GM12878 (cell line): ENCODE results near the gene TTLL3. TPM values are rescaled to one million over a fixed set of nuclear protein-coding genes. Genes with fewer than 3 reads are reported as not detected.

Experiments
- ATAC-seq: fragments of 200-7000 bp; cut with Tn5 transposase; 3 replicates; pipeline ENCODE4 v1.9.1; 2020; ENCODE audit warnings: mild to moderate bottlenecking, moderate library complexity
- BruUV-seq: library from RNA; stranded (reverse); fragments of 400-500 nt; replicated peaks from 2 replicates; lab custom pipeline; 2021; lab: Mats Ljungman, UMichigan
- CTCF ChIA-PET: fragments of 300-600 bp; sonication (Branson Sonifier 250); formaldehyde crosslinking; extraction: SDS; loops from one replicate; lab custom pipeline; 2021; ENCODE audit warnings: inconsistent platforms; lab: Yijun Ruan, JAX
- POLR2A ChIA-PET: fragments of 350-600 bp; formaldehyde crosslinking; extraction: SDS; loops from one replicate; lab custom pipeline; 2021; ENCODE audit warnings: inconsistent platforms; lab: Charles Lee
- RAD21 ChIA-PET: fragments of 300-600 bp; sonication (Branson Sonifier 250); formaldehyde crosslinking; loops from one replicate; lab custom pipeline; 2023; ENCODE audit warnings: antibody characterized with exemption; ENCODE audit not compliant: unreplicated experiment; lab: Charles Lee
- SMC1A ChIA-PET: fragments of 300-600 bp; sonication (Branson Sonifier 250); formaldehyde crosslinking; loops from one replicate; lab custom pipeline; 2023; ENCODE audit not compliant: unreplicated experiment, uncharacterized antibody; lab: Charles Lee
- DNase-seq: peaks from one replicate; pipeline ENCODE4 v3.0.0-alpha.2; 2011; ENCODE audit warnings: low read depth, low spot score
- FAIRE-seq: peaks from 3 replicates; lab custom pipeline; 2011; peaks lifted over from hg19 to GRCh38; lab: Jason Lieb, UNC
- H2AFZ ChIP-seq: 2 replicates; pipeline ENCODE4 v1.6.0; 2011; ENCODE audit warnings: low read depth, low read length, control low read depth; ENCODE audit not compliant: control insufficient read depth
- H3K27ac ChIP-seq: 2 replicates; pipeline ENCODE4 v1.5.1; 2011; ENCODE audit warnings: control low read depth; ENCODE audit not compliant: control insufficient read depth, insufficient read depth
- H3K27me3 ChIP-seq, 2 experiments: replicated peaks in 1 of 2; 2 replicates each; pipeline versions ENCODE4 v1.6.0 to v1.6.1; 2011; ENCODE audit warnings: low read length in 1 of 2; ENCODE audit not compliant: control insufficient read depth in 2 of 2, insufficient read depth in 2 of 2
- H3K36me3 ChIP-seq, 2 experiments: 2 replicates each; pipeline ENCODE4 v1.5.1; 2011; ENCODE audit warnings: low read length in 1 of 2; ENCODE audit not compliant: control insufficient read depth in 2 of 2, insufficient read depth in 2 of 2
- H3K4me1 ChIP-seq: 2 replicates; pipeline ENCODE4 v1.6.1; 2011; ENCODE audit warnings: mild to moderate bottlenecking, low read length, moderate library complexity, mixed read lengths; ENCODE audit not compliant: control insufficient read depth, insufficient read depth
- H3K4me2 ChIP-seq: 2 replicates; pipeline ENCODE4 v1.6.0; 2011; ENCODE audit warnings: control low read depth; ENCODE audit not compliant: control insufficient read depth, insufficient read depth
- H3K4me3 ChIP-seq: fragments of 200-600 bp; sonication (generic); 2 replicates; pipeline ENCODE4 v1.5.1; 2016
- H3K79me2 ChIP-seq: 2 replicates; pipeline ENCODE4 v1.6.0; 2011; ENCODE audit warnings: low read length; ENCODE audit not compliant: control insufficient read depth, insufficient read depth
- H3K9ac ChIP-seq: 2 replicates; pipeline ENCODE4 v1.8.0; 2011; ENCODE audit warnings: low read length, control low read depth, mixed read lengths; ENCODE audit not compliant: control insufficient read depth, insufficient read depth
- H3K9me3 ChIP-seq: replicated peaks from 3 replicates; pipeline ENCODE4 v1.5.1; 2011; ENCODE audit warnings: mild to moderate bottlenecking, low read length; ENCODE audit not compliant: control insufficient read depth, insufficient read depth
- H4K20me1 ChIP-seq: 2 replicates; pipeline ENCODE4 v1.6.0; 2011; ENCODE audit not compliant: control insufficient read depth, insufficient read depth
- BCL3 ChIP-seq: IDR thresholded peaks from 2 replicates; pipeline ENCODE4 v1.6.1; 2011; ENCODE audit warnings: borderline replicate concordance, low read depth, mild to moderate bottlenecking, moderate library complexity, low read length; ENCODE audit not compliant: insufficient read depth, poor library complexity, severe bottlenecking
- BCLAF1 ChIP-seq: fragments of 450-650 bp; IDR thresholded peaks from 2 replicates; pipeline ENCODE4 v1.6.1; 2017; ENCODE audit warnings: antibody characterized with exemption, mild to moderate bottlenecking, moderate library complexity
- CBX3 ChIP-seq: fragments of 200-600 bp; sonication (generic); IDR thresholded peaks from 2 replicates; pipeline ENCODE4 v1.6.1; 2016; ENCODE audit warnings: low read depth, borderline replicate concordance
- CHD2 ChIP-seq: IDR thresholded peaks from 2 replicates; pipeline ENCODE4 v1.6.1; 2011; ENCODE audit warnings: low read depth, low read length, improper control_type of control experiment, borderline replicate concordance
- CREM ChIP-seq: IDR thresholded peaks from 2 replicates; pipeline ENCODE4 v1.6.1; 2014; ENCODE audit warnings: antibody characterized with exemption, low read depth
- EZH2 ChIP-seq: IDR thresholded peaks from 2 replicates; pipeline ENCODE4 v1.6.1; 2012; ENCODE audit warnings: low read depth, mild to moderate bottlenecking, control low read depth, inconsistent platforms, low read length, borderline replicate concordance; ENCODE audit not compliant: control insufficient read depth
- HDAC2 ChIP-seq: fragments of 200-600 bp; sonication (generic); IDR thresholded peaks from 2 replicates; pipeline ENCODE4 v1.6.1; 2017
- HDGF ChIP-seq: fragments of 450-650 bp; IDR thresholded peaks from 2 replicates; pipeline ENCODE4 v1.6.1; 2016; ENCODE audit warnings: antibody characterized with exemption
- LARP7 ChIP-seq: fragments of 450-650 bp; IDR thresholded peaks from 2 replicates; pipeline ENCODE4 v1.6.1; 2017; ENCODE audit warnings: mild to moderate bottlenecking
- MEF2B ChIP-seq: fragments of 450-650 bp; IDR thresholded peaks from 2 replicates; pipeline ENCODE4 v1.6.1; 2018; ENCODE audit warnings: mild to moderate bottlenecking, moderate library complexity; ENCODE audit not compliant: partially characterized antibody, poor library complexity, severe bottlenecking
- MTA2 ChIP-seq: fragments of 450-650 bp; IDR thresholded peaks from 2 replicates; pipeline ENCODE4 v1.6.1; 2016; ENCODE audit warnings: low read depth, mild to moderate bottlenecking, moderate library complexity
- NBN ChIP-seq: fragments of 450-650 bp; IDR thresholded peaks from 2 replicates; pipeline ENCODE4 v1.6.1; 2016
- NRF1 ChIP-seq: conservative IDR thresholded peaks from 2 replicates; pipeline ENCODE4 v1.6.1; 2011; ENCODE audit warnings: mild to moderate bottlenecking, low read depth, low read length, improper control_type of control experiment
- POLR2A ChIP-seq: IDR thresholded peaks from 2 replicates; pipeline ENCODE4 v1.6.1; 2011; ENCODE audit warnings: low read depth, mild to moderate bottlenecking, low read length
- SMAD1 ChIP-seq: fragments of 450-650 bp; IDR thresholded peaks from 2 replicates; pipeline ENCODE4 v1.6.1; 2018; ENCODE audit warnings: mild to moderate bottlenecking, low read depth; ENCODE audit not compliant: partially characterized antibody
- SREBF1 ChIP-seq: IDR thresholded peaks from 2 replicates; pipeline ENCODE4 v1.6.1; 2012; ENCODE audit warnings: mild to moderate bottlenecking, low read length
- SUPT20H ChIP-seq: IDR thresholded peaks from 2 replicates; pipeline ENCODE4 v1.6.1; 2011; ENCODE audit warnings: low read depth, mild to moderate bottlenecking, low read length, moderate library complexity, borderline replicate concordance; ENCODE audit not compliant: control insufficient read depth
- SUZ12 ChIP-seq: fragments of 200-600 bp; sonication (generic); IDR thresholded peaks from one replicate; pipeline ENCODE4 v1.6.1; 2018; ENCODE audit warnings: antibody characterized with exemption, mild to moderate bottlenecking; ENCODE audit not compliant: unreplicated experiment
- ZNF207 ChIP-seq: fragments of 450-650 bp; IDR thresholded peaks from 2 replicates; pipeline ENCODE4 v1.6.1; 2014; ENCODE audit warnings: antibody characterized with exemption, mild to moderate bottlenecking, borderline replicate concordance
- WGBS: methylation state at CpG from one replicate; pipeline ENCODE4 v1.1.6; 2016; ENCODE audit warnings: low lambda C conversion rate; ENCODE audit not compliant: insufficient replicate concordance, insufficient coverage; ENCODE audit errors: missing lambda C conversion rate; 5-methylcytosine and 5-hydroxymethylcytosine counted together
- in situ Hi-C: fragments of 300-500 bp; cut with MboI; formaldehyde crosslinking; loops from 9 replicates; pipeline ENCODE4 v1.14.3; 2018; ENCODE audit warnings: mixed read lengths
- intact Hi-C: fragments of 100-400 bp; cut with micrococcal nuclease; formaldehyde crosslinking; loops from one replicate; pipeline ENCODE4 v1.14.2; 2022; ENCODE audit not compliant: unreplicated experiment
- polyA plus RNA-seq, 11 experiments: library from polyadenylated mRNA; depleted of rRNA in 4 of 11; unstranded in 6 of 11; stranded (reverse) in 5 of 11; fragments of >200 nt; fragmentation: Nextera tagmentation in 4 of 11; fragmentation: Illumina TruSeq in 1 of 11; extraction: Ambion mirVana in 4 of 11; extraction: Trizol in 1 of 11; gene quantifications; 1 replicate in 1 of 11; 2 replicates in 10 of 11; pipeline versions ENCODE4 v1.2.1 to v1.2.3, GENCODE V29; 2011 to 2016; ENCODE audit warnings: inconsistent platforms in 2 of 11, missing spikeins in 2 of 11, low read depth in 1 of 11
- total RNA-seq, 4 experiments: library from RNA; depleted of rRNA in 3 of 4; stranded (reverse); fragments of >200 nt in 3 of 4; fragmentation: Illumina TruSeq in 1 of 4; extraction: Trizol in 1 of 4; gene quantifications; 2 replicates each; pipeline versions ENCODE4 v1.2.1 to v1.2.3, GENCODE V29; 2013 to 2021

The TTLL3 gene
- total and polyA plus RNA-seq, 10 of the 15 experiments (the other 5 are each of a cell fraction or from before 2014, with no cell fraction given) = 4.2 to 51.3 (median 18.9) TPM

GRCh38 chr3:9846931-9847488, 36.9 kb downstream of the TTLL3 start:
- no peak overlapping the region for H3K27ac ChIP-seq
- ATAC-seq (no peak), DNase-seq (no peak), FAIRE-seq (no peak)
- no peak overlapping the region for H3K4me3 ChIP-seq
- H3K36me3 ChIP-seq = no peaks in the 10 kb centered on the region
- ChIA-PET RAD21 (interaction anchor here (1.4 to 1.6 kb wide), 2 partner anchors 86 to 475 kb away, joined by 5 to 6 read pairs; partner anchors contain the start of gene CRELD1), POLR2A (interaction anchor here (0.6 kb wide), 1 partner anchor 345 kb away, joined by 3 read pairs; no protein-coding TSS in a partner anchor), SMC1A (interaction anchor here (1.2 kb wide), 1 partner anchor 84 kb away, joined by 3 read pairs; no protein-coding TSS in a partner anchor), CTCF (interaction anchor here (1.5 to 4.2 kb wide), 2 partner anchors 33 to 85 kb away, joined by 4 to 24 read pairs; partner anchors contain the start of genes CIDEC and CRELD1)
- TF ChIP-seq NBN (no peak), SMAD1 (no peak), BCLAF1 (no peak), MTA2 (no peak), SREBF1 (no peak), HDGF (no peak), CBX3 (no peak), LARP7 (no peak), POLR2A (no peak), SUPT20H (no peak), HDAC2 (no peak), CHD2 (no peak), ZNF207 (no peak), SUZ12 (no peak), CREM (no peak), EZH2 (no peak), NRF1 (no peak), BCL3 (no peak), MEF2B (no peak)
- peaks cover 11% of the 10 kb centered on the region for H3K4me1 ChIP-seq
- H3K9ac ChIP-seq = no peak overlapping the region
- no peaks in the 10 kb centered on the region for H3K9me3 ChIP-seq
- WGBS = 48% methylated on average over 6 of the region's 6 CpGs
- in situ Hi-C loops = no loop called here
- no TSS peak for BruUV-seq
- H3K4me2 ChIP-seq = no peak overlapping the region
- no peaks in the 10 kb centered on the region for H3K27me3 ChIP-seq
- H4K20me1 ChIP-seq = no peaks in the 10 kb centered on the region
- H3K79me2 ChIP-seq = peaks cover 8% of the 10 kb centered on the region
- intact Hi-C loops = no loop called here
- no peak overlapping the region for H2AFZ ChIP-seq
